ENCODE measurements around the gene CECR2.
A peak's percentile ranks its signal among the peaks of the same experiment; 100 is the strongest.

Gene CECR2

GRCh38 chr22:17368554-17369438 lies 464 bp upstream of the CECR2 start:
- peak; percentile 53 for DNase-seq

GRCh38 chr22:17370026-17370765 lies 936 bp downstream of the CECR2 start:
- DNase-seq, result no peak

GRCh38 chr22:17370766-17371432 lies 1.6 kb downstream of the CECR2 start:
- no peak for DNase-seq

- no peak for DNase-seq
Measured at GRCh38 chr22:17371448-17371847, 2.2 kb downstream of the CECR2 start.

GRCh38 chr22:17373855-17374254 lies 4.6 kb downstream of the CECR2 start:
- DNase-seq, result no peak

- no peak for DNase-seq
Measured at GRCh38 chr22:17375914-17376614, 6.8 kb downstream of the CECR2 start.

- no peak for DNase-seq
Measured at GRCh38 chr22:17376950-17377349, 7.7 kb downstream of the CECR2 start.

- DNase-seq, result no peak
Measured at GRCh38 chr22:17379944-17380343, 10.7 kb downstream of the CECR2 start.

GRCh38 chr22:17380359-17381087 lies 11.3 kb downstream of the CECR2 start:
- no peak for DNase-seq

- no peak for DNase-seq
Measured at GRCh38 chr22:17381192-17381913, 12.1 kb downstream of the CECR2 start.

- DNase-seq, result no peak
Measured at GRCh38 chr22:17384612-17385330, 15.5 kb downstream of the CECR2 start.

GRCh38 chr22:17387356-17387755 lies 18.1 kb downstream of the CECR2 start:
- no peak for DNase-seq

GRCh38 chr22:17388235-17388634 lies 19.0 kb downstream of the CECR2 start:
- no peak for DNase-seq

GRCh38 chr22:17390087-17390486 lies 20.8 kb downstream of the CECR2 start:
- DNase-seq, result no peak

GRCh38 chr22:17396516-17396915 lies 27.3 kb downstream of the CECR2 start:
- DNase-seq, result peak; percentile 62

GRCh38 chr22:17397756-17398547 lies 28.7 kb downstream of the CECR2 start:
- DNase-seq, result no peak

GRCh38 chr22:17400305-17400704 lies 31.0 kb downstream of the CECR2 start:
- DNase-seq, result peak; percentile 14

- DNase-seq, result no peak
Measured at GRCh38 chr22:17401728-17402127, 32.5 kb downstream of the CECR2 start.

GRCh38 chr22:17402293-17402692 lies 33.0 kb downstream of the CECR2 start:
- DNase-seq, result no peak

- no peak for DNase-seq
Measured at GRCh38 chr22:17403906-17404305, 34.6 kb downstream of the CECR2 start.

Data from NCI-H510A treated with DMSO at 0.1 percent for 48 hours (cell line).